OCI-LY7 (cell line): Measurements from ENCODE around the gene CDHR2. TPM values are rescaled to one million over a fixed set of nuclear protein-coding genes. Genes with fewer than 3 reads are reported as not detected.

ENCODE experiments used
- BruUV-seq: library from RNA; stranded (reverse); fragments of 400-500 nt; replicated peaks from 2 replicates; lab custom pipeline; 2021; lab: Mats Ljungman, UMichigan
- CTCF ChIA-PET: fragments of 300-600 bp; sonication (Branson Sonifier 250); formaldehyde crosslinking; loops from one replicate; lab custom pipeline; 2022; ENCODE audit warnings: antibody characterized with exemption; ENCODE audit not compliant: unreplicated experiment; lab: Charles Lee
- POLR2A ChIA-PET: fragments of 300-600 bp; sonication (Branson Sonifier 250); formaldehyde crosslinking; loops from one replicate; lab custom pipeline; 2022; ENCODE audit warnings: antibody characterized with exemption; lab: Charles Lee
- DNase-seq: peaks from one replicate; pipeline ENCODE4 v3.0.0-alpha.2; 2015; ENCODE audit warnings: low spot score
- H2AFZ ChIP-seq: fragments of 200-600 bp; sonication (generic), shearing (Covaris generic); 2 replicates; pipeline ENCODE4 v1.6.1; 2014; ENCODE audit warnings: mild to moderate bottlenecking, antibody characterized with exemption, low read length, moderate library complexity
- H3K27ac ChIP-seq: fragments of 200-600 bp; sonication (generic); 2 replicates; pipeline ENCODE4 v1.5.1; 2014; ENCODE audit warnings: mixed run types, low read depth, mild to moderate bottlenecking, moderate library complexity, low read length, inconsistent platforms; ENCODE audit not compliant: poor library complexity, severe bottlenecking
- H3K36me3 ChIP-seq: fragments of 200-600 bp; sonication (generic); 2 replicates; pipeline ENCODE4 v1.6.1; 2014; ENCODE audit warnings: mild to moderate bottlenecking, antibody characterized with exemption, low read length, moderate library complexity, mixed read lengths; ENCODE audit not compliant: insufficient read depth
- H3K4me1 ChIP-seq: fragments of 200-600 bp; sonication (generic); 2 replicates; pipeline ENCODE4 v1.5.1; 2014; ENCODE audit warnings: mild to moderate bottlenecking, low read length; ENCODE audit not compliant: insufficient read depth, poor library complexity, severe bottlenecking
- H3K4me2 ChIP-seq: fragments of 200-600 bp; sonication (generic); 2 replicates; pipeline ENCODE4 v1.6.1; 2014; ENCODE audit warnings: mild to moderate bottlenecking, low read length
- H3K4me3 ChIP-seq: fragments of 200-600 bp; sonication (generic); 2 replicates; pipeline ENCODE4 v1.5.1; 2014; ENCODE audit warnings: mild to moderate bottlenecking, low read depth, low read length; ENCODE audit not compliant: poor library complexity, severe bottlenecking
- H3K79me2 ChIP-seq: fragments of 200-600 bp; sonication (generic); 2 replicates; pipeline ENCODE4 v1.6.1; 2016; ENCODE audit warnings: low read depth, mild to moderate bottlenecking, low read length, moderate library complexity, mixed read lengths; ENCODE audit not compliant: insufficient read depth
- H3K9me2 ChIP-seq: fragments of 200-600 bp; sonication (generic); 2 replicates; pipeline ENCODE4 v1.6.1; 2016; ENCODE audit warnings: mild to moderate bottlenecking, low read length, mixed read lengths; ENCODE audit not compliant: insufficient read depth
- H3K9me3 ChIP-seq: fragments of 200-600 bp; sonication (generic); 2 replicates; pipeline ENCODE4 v1.6.1; 2014; ENCODE audit warnings: mild to moderate bottlenecking, mixed run types, low read length, mixed read lengths
- H4K20me1 ChIP-seq: fragments of 200-600 bp; sonication (generic); 2 replicates; pipeline ENCODE4 v1.6.1; 2014; ENCODE audit warnings: mild to moderate bottlenecking, antibody characterized with exemption, low read length, moderate library complexity, mixed read lengths; ENCODE audit not compliant: insufficient read depth
- CTCF ChIP-seq: fragments of 200-600 bp; sonication (generic); conservative IDR thresholded peaks from 2 replicates; pipeline ENCODE4 v1.5.1; 2014; ENCODE audit warnings: mild to moderate bottlenecking, antibody characterized with exemption, low read length, moderate library complexity, mixed read lengths
- EZH2phosphoT487 ChIP-seq: fragments of 200-600 bp; sonication (generic); IDR thresholded peaks from 2 replicates; pipeline ENCODE4 v1.6.1; 2018; ENCODE audit warnings: low read depth, borderline replicate concordance, mild to moderate bottlenecking, mixed run types, antibody characterized with exemption, low read length, moderate library complexity, mixed read lengths
- intact Hi-C: fragments of 100-400 bp; cut with micrococcal nuclease; formaldehyde crosslinking; loops from one replicate; pipeline ENCODE4 v1.10.0; 2022; ENCODE audit not compliant: unreplicated experiment
- total RNA-seq, 2 experiments: library from RNA; depleted of rRNA in 1 of 2; stranded (reverse); fragments of >200 nt in 1 of 2; shearing (Covaris generic) in 1 of 2; gene quantifications; 2 replicates each; pipeline ENCODE4 v1.2.3, GENCODE V29; 2014 to 2022

CDHR2 gene
- total RNA-seq, 2 experiments from 2014 or later, result 0.25 to 3.8 TPM

GRCh38 chr5:176616511-176616910, 67.4 kb downstream of the CDHR2 start:
- H3K4me3 ChIP-seq, result no peak overlapping the region
- POLR2A ChIA-PET, result no interaction called here

GRCh38 chr5:176618783-176619182, 69.6 kb downstream of the CDHR2 start:
- no peaks in the 10 kb centered on the region for H3K9me3 ChIP-seq
- BruUV-seq, result no TSS peak
- no peaks in the 10 kb centered on the region for H3K36me3 ChIP-seq
- H2AFZ ChIP-seq, result no peak overlapping the region
- intact Hi-C loops, result loop anchor here (1.0 kb wide), 1 partner anchor 44 kb away; no protein-coding TSS in a partner anchor
- H3K27ac ChIP-seq, result no peak overlapping the region
- ChIA-PET CTCF (interaction anchor here (0.6 kb wide), 1 partner anchor 10 kb away, joined by 3 read pairs; no protein-coding TSS in a partner anchor), POLR2A (interaction anchor here (0.6 kb wide), 1 partner anchor 154 kb away, joined by 3 read pairs; no protein-coding TSS in a partner anchor)
- H3K4me3 ChIP-seq, result no peak overlapping the region
- no peaks in the 10 kb centered on the region for H3K9me2 ChIP-seq
- H4K20me1 ChIP-seq, result no peaks in the 10 kb centered on the region
- peak overlapping the region; percentile 35 for H3K4me2 ChIP-seq
- no peaks in the 10 kb centered on the region for H3K4me1 ChIP-seq
- H3K79me2 ChIP-seq, result no peaks in the 10 kb centered on the region
- TF ChIP-seq EZH2phosphoT487, result no peak
- TF ChIP-seq CTCF, result no peak
- DNase-seq, result no peak

More at GRCh38 chr5:176616511-176616910, 67.4 kb downstream of the CDHR2 start:
- intact Hi-C loops, result no loop called here
- Histone ChIP-seq H4K20me1 (no peaks in the 10 kb centered on the region), H3K4me2 (no peak overlapping the region), H3K4me1 (no peaks in the 10 kb centered on the region), H3K36me3 (no peaks in the 10 kb centered on the region), H3K27ac (no peak overlapping the region), H3K79me2 (no peaks in the 10 kb centered on the region), H3K9me2 (no peaks in the 10 kb centered on the region), H3K9me3 (no peaks in the 10 kb centered on the region), H2AFZ (no peak overlapping the region)
- TF ChIP-seq EZH2phosphoT487 (no peak), CTCF (no peak)
- no peak for DNase-seq
- BruUV-seq, result no TSS peak
- CTCF ChIA-PET, result no interaction called here

- no TSS peak for BruUV-seq
- ChIA-PET CTCF (interaction anchor here (0.6 kb wide), 1 partner anchor 10 kb away, joined by 3 read pairs; no protein-coding TSS in a partner anchor), POLR2A (interaction anchor here (0.6 kb wide), 1 partner anchor 154 kb away, joined by 3 read pairs; no protein-coding TSS in a partner anchor)
- DNase-seq, result peak; percentile 91
- Histone ChIP-seq H3K9me3 (no peaks in the 10 kb centered on the region), H3K4me1 (no peaks in the 10 kb centered on the region), H2AFZ (no peak overlapping the region), H4K20me1 (no peaks in the 10 kb centered on the region), H3K4me3 (no peak overlapping the region), H3K79me2 (no peaks in the 10 kb centered on the region), H3K4me2 (peak overlapping the region; percentile 35), H3K9me2 (no peaks in the 10 kb centered on the region), H3K27ac (no peak overlapping the region), H3K36me3 (no peaks in the 10 kb centered on the region)
- intact Hi-C loops, result loop anchor here (1.0 kb wide), 1 partner anchor 45 kb away; no protein-coding TSS in a partner anchor
- TF ChIP-seq EZH2phosphoT487 (no peak), CTCF (peak; percentile 66)
These were observed 70.0 kb downstream of the CDHR2 start for GRCh38 chr5:176619203-176619568.
